Neural cell (in vitro differentiated cells): ENCODE data around the gene RNPEPL1.

ENCODE experiments used
- CTCF ChIP-seq: fragments of 450-650 bp; IDR thresholded peaks from 2 replicates; pipeline ENCODE4 v1.5.1; 2014; ENCODE audit warnings: antibody characterized with exemption, mild to moderate bottlenecking, moderate library complexity; ENCODE audit not compliant: poor library complexity, severe bottlenecking
- EP300 ChIP-seq: fragments of 450-650 bp; conservative IDR thresholded peaks from 2 replicates; pipeline ENCODE4 v1.6.1; 2014; ENCODE audit warnings: antibody characterized with exemption, mild to moderate bottlenecking, moderate library complexity; ENCODE audit not compliant: poor library complexity, severe bottlenecking
- EZH2 ChIP-seq: fragments of 200-600, 300-800 bp; shearing (Covaris generic), sonication (generic); IDR thresholded peaks from 2 replicates; pipeline ENCODE4 v1.6.1; 2014; ENCODE audit warnings: antibody characterized with exemption, low read length, borderline replicate concordance, mild to moderate bottlenecking; ENCODE audit not compliant: insufficient read depth, poor library complexity, severe bottlenecking
- MXI1 ChIP-seq: fragments of 450-650 bp; conservative IDR thresholded peaks from 2 replicates; pipeline ENCODE4 v1.6.1; 2014; ENCODE audit warnings: antibody characterized with exemption, mild to moderate bottlenecking; ENCODE audit not compliant: poor library complexity, severe bottlenecking
- POLR2AphosphoS5 ChIP-seq: IDR thresholded peaks from 2 replicates; pipeline ENCODE4 v1.6.1; 2012
- RAD21 ChIP-seq: fragments of 450-650 bp; conservative IDR thresholded peaks from 2 replicates; pipeline ENCODE4 v1.6.1; 2014; ENCODE audit warnings: antibody characterized with exemption, mild to moderate bottlenecking, moderate library complexity
- REST ChIP-seq: IDR thresholded peaks from 2 replicates; pipeline ENCODE4 v1.6.1; 2012; ENCODE audit warnings: borderline replicate concordance
- SMC3 ChIP-seq: fragments of 450-650 bp; conservative IDR thresholded peaks from 2 replicates; pipeline ENCODE4 v1.6.1; 2014; ENCODE audit warnings: antibody characterized with exemption, mild to moderate bottlenecking, moderate library complexity; ENCODE audit not compliant: poor library complexity
- TAF1 ChIP-seq: IDR thresholded peaks from 2 replicates; pipeline ENCODE4 v1.6.1; 2012; ENCODE audit warnings: low read depth

DNA sequence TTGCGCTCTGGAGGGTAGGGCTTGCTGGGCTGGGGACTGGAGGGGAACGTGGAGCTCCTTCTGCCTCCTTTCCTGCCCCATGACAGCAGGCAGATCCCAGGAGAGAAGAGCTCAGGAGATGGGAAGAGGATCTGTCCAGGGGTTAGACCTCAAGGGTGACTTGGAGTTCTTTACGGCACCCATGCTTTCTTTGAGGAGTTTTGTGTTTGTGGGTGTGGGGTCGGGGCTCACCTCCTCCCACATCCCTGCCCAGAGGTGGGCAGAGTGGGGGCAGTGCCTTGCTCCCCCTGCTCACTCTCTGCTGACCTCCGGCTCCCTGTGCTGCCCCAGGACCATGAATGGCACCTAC lies 61.3 kb downstream of the RNPEPL1 start:
- no peak for TF ChIP-seq CTCF
- no peak for TF ChIP-seq REST
- TF ChIP-seq EP300, result no peak
- TF ChIP-seq POLR2AphosphoS5, result no peak
- TF ChIP-seq MXI1, result no peak
- no peak for TF ChIP-seq EZH2
- TF ChIP-seq RAD21, result no peak
- no peak for TF ChIP-seq SMC3
- no peak for TF ChIP-seq TAF1
